Effector memory CD4-positive, alpha-beta T cell (primary cell): Measurements from ENCODE around the gene MAP3K21.

Experiments used
- DNase-seq, 3 donors: peaks; one replicate each; pipeline ENCODE4 v3.0.0-alpha.2; 2020
- H3K27ac ChIP-seq: 2 replicates; pipeline ENCODE4 v1.7.0; 2013; ENCODE audit warnings: mild to moderate bottlenecking, low read length, moderate library complexity; ENCODE audit not compliant: insufficient read depth, poor library complexity, severe bottlenecking
- H3K27me3 ChIP-seq: replicated peaks from 2 replicates; pipeline ENCODE4 v1.7.0; 2013; ENCODE audit warnings: mild to moderate bottlenecking, low read length; ENCODE audit not compliant: insufficient read depth, control insufficient read depth, poor library complexity, severe bottlenecking
- H3K36me3 ChIP-seq: 2 replicates; pipeline ENCODE4 v1.7.0; 2013; ENCODE audit warnings: mild to moderate bottlenecking, low read length, moderate library complexity; ENCODE audit not compliant: control insufficient read depth, insufficient read depth
- H3K4me1 ChIP-seq: 2 replicates; pipeline ENCODE4 v1.7.0; 2013; ENCODE audit warnings: low read length, mild to moderate bottlenecking; ENCODE audit not compliant: control insufficient read depth, insufficient read depth, poor library complexity, severe bottlenecking
- H3K4me3 ChIP-seq: 2 replicates; pipeline ENCODE4 v1.7.0; 2013; ENCODE audit warnings: low read length, low read depth, mild to moderate bottlenecking; ENCODE audit not compliant: insufficient read depth, poor library complexity, severe bottlenecking
- H3K9me3 ChIP-seq: 2 replicates; pipeline ENCODE4 v1.7.0; 2013; ENCODE audit warnings: mild to moderate bottlenecking, low read length, moderate library complexity; ENCODE audit not compliant: control insufficient read depth

The MAP3K21 gene

GRCh38 chr1:233432916-233433315, 105.4 kb downstream of the MAP3K21 start:
- DNase-seq, result no peak
- no peaks in the 10 kb centered on the region for H3K36me3 ChIP-seq
- no peaks in the 10 kb centered on the region for H3K27me3 ChIP-seq
- H3K9me3 ChIP-seq, result no peaks in the 10 kb centered on the region
- no peak overlapping the region for H3K4me3 ChIP-seq
- no peaks in the 10 kb centered on the region for H3K4me1 ChIP-seq
- no peak overlapping the region for H3K27ac ChIP-seq

- H3K4me3 ChIP-seq, result no peak overlapping the region
- no peak overlapping the region for H3K27ac ChIP-seq
- no peak for DNase-seq
- no peaks in the 10 kb centered on the region for H3K4me1 ChIP-seq
- no peaks in the 10 kb centered on the region for H3K9me3 ChIP-seq
- no peaks in the 10 kb centered on the region for H3K27me3 ChIP-seq
- no peaks in the 10 kb centered on the region for H3K36me3 ChIP-seq
These were observed 106.1 kb downstream of the MAP3K21 start for GRCh38 chr1:233433436-233434210.
